Measurements from ENCODE around the gene RGS7. TPM values are rescaled to one million over a fixed set of nuclear protein-coding genes. Genes with fewer than 3 reads are reported as not detected.

The RGS7 gene
- total RNA-seq, 1 donor from 2014 or later, result not detected

DNA sequence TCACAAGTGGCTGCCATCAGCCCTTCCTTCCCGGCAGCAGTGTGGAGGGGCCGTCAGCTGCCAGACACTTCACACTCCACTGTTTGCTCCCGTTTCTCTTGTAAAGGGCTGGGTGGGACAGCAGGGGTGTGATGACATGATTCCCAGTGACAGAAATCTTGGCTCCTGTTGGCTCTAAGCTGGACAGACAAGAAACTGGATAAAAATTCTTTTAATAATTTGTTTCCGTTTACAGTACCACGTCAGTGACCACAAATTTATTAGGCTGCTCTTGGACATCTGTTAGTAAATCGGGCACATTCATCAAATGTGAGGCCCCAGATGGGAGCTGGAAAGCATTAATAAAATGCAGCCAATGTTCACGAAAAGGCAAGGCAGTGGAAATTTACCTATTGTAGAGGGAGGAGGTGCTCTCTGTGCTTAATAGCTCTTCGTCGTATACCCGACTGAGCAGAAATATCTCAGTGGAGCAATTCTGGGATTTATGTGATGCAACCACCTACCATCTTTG is 391.4 kb downstream of the RGS7 start:
- ATAC-seq (no peak), DNase-seq (no peak)
- intact Hi-C loops (cut with micrococcal nuclease), result no loop called here

DNA sequence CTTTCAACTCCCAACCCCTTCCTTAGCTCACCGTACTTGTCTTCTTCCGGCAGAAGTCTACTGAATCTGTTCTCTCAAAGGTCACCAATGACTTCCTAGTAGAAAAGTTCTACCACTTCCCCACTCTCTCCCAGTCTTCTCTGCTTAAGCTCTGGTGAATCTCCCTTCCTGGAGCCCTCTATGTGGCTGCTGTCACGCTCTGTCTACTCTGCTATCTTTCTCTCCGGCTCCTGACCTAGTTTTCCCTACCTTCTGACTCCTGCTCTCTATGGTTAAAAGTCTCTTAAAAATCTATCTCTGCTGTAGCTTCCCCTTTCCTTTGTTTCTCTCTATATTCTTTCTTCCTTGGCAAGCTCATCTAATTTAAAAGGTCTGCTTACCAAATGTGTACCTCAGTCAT is 394.9 kb downstream of the RGS7 start:
- DNase-seq, result no peak
- intact Hi-C loops (cut with micrococcal nuclease), result no loop called here
- no peak for ATAC-seq

DNA sequence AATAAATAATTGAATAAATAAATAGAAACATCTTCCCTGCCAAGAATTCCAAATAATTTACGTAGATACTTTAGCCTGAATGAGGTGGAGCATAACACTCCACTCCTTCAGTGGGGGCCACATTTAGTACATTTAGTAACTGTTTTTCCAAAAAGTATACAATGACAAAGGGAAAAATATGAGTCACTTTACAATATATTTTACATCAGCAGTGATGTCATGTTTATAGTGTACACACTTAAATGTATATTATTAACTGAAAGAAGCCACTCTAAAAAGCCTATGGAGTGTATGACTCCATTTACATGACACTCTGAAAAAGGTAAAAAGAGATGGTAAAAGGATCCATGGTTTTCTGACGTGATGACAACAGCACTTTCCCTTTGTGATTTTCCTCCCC is 400.6 kb downstream of the RGS7 start:
- no peak for ATAC-seq

DNA sequence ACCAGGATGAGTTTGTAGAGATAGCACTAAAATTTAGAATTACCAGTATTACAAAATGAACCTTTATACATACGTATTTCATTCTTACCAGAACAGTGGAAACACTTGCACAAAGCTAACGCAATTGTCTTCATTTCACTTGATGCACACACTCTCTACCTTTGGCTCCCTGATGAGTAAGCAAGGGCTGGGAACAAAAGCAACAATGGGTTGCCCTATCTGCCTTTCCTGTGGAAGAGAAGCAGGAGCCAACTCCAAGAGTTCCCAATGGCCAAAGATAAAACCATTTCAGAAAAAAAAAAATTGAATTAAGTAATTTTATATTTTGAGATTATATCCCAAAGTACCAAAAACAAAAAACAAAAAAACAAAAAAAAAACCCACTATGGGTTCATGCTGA is 401.0 kb downstream of the RGS7 start:
- DNase-seq (no peak), ATAC-seq (no peak)
- intact Hi-C loops (cut with micrococcal nuclease), result no loop called here

More for the DNA sequence above, 400.6 kb downstream of the RGS7 start:
- intact Hi-C loops (cut with micrococcal nuclease), result no loop called here
- no peak for DNase-seq

DNA sequence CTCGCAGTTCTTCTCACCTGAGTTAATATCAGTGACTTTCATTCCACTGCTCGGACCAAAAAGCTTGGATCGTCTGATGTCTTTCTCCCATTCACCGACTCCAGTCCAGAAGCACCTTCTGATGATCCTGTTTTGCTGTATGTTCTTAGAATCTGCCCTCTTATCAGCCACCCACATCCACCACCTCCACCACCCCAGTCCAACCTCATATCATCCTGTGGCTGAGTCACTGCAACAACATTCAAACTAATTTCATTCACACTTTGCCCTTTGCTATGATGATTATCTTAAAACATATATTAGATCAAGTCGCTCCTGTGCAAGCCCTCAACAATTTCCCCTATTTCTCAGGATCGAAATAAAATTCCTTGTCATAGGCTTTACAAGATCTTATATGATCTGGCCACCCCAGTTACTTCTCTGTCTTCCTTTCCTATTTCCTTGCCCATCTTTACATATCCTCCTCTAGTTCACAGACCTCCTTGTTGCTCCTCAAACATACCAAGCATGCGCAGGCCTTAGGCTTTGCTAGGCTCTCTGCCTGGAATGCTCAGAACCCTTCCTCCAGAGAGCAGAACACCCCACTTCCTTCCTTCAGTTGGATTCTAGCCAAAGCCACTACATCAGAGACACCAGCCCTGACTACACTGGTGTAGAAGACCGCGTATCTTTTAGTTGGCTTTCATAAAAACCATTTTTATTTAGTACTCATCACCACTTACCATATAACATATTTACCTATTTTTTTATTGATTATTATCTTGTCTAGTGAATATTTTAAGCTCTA is 409.4 kb downstream of the RGS7 start:
- intact Hi-C loops (cut with micrococcal nuclease), result no loop called here
- no peak for DNase-seq
- no peak for ATAC-seq

DNA sequence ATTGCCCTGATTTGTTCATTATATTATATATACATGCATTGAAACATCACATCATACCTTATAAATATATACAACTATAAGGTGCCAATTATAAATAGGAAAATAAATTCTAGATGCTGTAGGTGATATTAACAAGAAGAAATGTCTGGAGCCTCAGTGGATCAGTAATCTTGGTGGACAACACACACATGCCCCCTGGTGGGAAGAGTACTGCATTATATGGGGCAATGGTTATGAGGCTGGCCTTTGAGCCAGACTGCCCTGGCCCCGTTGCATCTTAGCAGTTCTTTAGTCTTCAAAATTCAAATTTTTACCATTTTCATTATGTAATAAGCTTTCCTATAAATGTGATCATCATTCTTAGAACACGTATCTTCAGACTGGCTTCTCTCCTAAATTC is 410.1 kb downstream of the RGS7 start:
- ATAC-seq (no peak), DNase-seq (no peak)
- intact Hi-C loops (cut with micrococcal nuclease), result no loop called here

DNA sequence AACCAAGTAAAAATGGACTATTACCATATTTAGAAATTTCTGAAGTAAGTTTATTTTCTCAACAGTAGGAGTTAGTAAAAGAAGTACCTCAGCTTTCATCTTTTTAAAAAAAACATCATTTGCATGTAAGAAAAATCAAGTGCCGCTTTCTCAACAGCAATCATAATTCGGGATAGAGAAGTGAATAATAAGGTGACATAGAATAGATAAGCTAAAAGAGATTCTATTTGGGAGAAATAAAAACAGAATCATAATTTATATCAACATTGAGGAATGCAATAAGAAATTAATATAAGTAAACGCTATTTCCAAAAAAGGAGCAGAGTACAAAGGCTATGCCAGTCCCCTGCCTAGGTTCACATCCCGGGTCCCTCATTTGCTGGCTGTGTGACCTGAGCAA is 414.1 kb downstream of the RGS7 start:
- DNase-seq (no peak), ATAC-seq (no peak)
- intact Hi-C loops (cut with micrococcal nuclease), result no loop called here

DNA sequence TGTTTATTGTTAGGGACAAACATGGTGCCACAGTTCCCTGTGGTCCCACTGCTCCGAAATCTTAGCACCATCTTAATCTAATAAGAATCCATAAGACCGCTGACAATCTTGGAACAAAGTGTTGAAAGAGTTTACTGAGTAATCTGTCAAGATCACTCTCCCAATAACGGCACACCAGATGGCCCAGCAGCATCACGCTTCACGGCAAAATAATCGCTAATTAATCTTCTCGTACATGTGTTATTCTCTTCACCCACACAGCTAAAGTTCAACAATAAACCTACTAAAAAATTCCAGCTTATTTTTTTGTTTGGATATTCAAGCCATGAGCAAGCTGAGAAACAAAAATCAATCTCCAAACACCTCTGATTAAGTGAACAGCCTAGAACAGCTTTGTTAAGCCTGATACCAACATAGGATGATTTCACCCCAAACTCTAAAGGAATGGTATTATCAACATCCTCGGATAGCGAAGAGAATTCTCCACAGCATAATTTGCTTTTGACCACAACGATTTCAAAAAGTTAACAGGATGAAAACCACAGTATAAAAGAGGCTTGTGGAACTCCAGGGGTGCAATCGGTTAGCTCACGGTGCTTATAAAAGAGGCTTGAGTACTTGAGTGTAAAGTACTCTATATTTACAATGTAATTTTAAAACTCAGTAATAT is 415.2 kb downstream of the RGS7 start:
- ATAC-seq (no peak), DNase-seq (no peak)
- intact Hi-C loops (cut with micrococcal nuclease), result no loop called here

DNA sequence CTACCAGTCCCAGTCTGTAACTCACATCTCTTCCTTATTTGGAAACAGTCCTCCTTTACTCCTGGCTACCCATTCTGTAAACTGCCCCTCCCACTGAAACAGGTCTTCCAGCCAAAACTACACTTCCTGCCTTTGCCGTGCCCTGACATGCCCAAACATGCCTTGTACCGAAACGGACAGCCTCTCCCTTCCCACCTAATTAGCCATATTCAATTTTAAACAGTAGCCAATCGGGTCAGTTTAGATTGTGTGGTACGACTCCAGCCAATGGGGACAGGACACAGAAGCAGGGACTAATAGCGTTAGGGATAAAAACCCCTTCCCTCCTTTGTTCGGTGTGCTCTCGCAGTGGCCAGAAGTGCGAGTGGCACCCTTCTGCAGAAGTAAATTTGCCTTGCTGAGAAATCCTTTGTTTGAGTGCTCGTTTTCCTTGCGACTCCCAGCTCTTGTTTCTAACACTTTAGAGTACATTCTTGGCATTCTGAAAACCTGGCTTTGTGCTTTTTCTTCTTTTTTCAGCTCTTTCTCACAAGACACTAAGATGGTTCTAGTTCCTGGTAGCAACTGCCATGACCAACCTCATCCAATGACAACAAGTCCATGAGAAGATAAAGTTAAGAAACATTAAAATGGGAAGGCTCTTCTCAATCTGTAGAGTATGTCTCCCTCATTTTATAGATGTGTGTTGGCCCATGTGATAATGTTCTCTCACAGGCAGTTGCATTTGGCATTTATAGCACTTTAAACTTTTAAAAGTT is 419.9 kb downstream of the RGS7 start:
- intact Hi-C loops (cut with micrococcal nuclease), result no loop called here
- ATAC-seq (no peak), DNase-seq (no peak)

DNA sequence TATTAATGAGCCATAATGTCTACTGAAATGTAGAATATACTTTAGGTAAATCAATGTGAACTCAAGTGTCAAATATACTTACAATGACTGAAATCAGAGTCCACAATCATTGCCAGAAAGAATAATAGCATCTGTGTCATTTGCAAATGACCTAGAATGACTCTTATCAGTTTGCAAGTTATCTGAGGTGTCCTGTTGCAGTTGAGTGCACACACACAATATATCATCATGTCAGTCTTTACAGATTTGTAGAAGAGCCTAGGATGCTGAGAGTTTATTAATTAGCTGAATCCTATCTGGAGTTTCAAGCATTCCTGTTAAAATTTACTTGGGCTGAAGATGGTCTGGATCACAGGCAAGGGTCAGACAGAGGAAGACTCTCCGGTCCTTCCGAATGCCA is 421.1 kb downstream of the RGS7 start:
- intact Hi-C loops (cut with micrococcal nuclease), result no loop called here
- ATAC-seq (no peak), DNase-seq (no peak)

DNA sequence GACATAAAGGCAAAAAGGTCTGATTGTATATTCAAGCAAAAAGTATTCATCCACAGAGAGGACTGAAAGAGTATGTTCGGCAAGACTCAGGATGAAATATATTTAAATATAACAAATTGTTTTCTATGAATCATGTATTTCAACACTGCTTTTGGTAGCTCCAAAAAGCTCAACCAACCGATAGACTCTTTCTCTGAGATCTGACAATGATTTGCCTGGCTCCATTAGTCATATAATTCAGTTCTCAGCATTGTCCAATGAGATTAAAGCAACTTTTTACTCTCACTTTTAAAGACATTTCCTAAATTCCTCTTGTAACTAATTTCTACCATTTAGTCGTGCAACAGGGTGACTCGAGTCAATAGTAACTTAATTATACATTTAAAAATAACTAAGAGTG is 426.0 kb downstream of the RGS7 start:
- no peak for ATAC-seq
- intact Hi-C loops (cut with micrococcal nuclease), result no loop called here
- no peak for DNase-seq

DNA sequence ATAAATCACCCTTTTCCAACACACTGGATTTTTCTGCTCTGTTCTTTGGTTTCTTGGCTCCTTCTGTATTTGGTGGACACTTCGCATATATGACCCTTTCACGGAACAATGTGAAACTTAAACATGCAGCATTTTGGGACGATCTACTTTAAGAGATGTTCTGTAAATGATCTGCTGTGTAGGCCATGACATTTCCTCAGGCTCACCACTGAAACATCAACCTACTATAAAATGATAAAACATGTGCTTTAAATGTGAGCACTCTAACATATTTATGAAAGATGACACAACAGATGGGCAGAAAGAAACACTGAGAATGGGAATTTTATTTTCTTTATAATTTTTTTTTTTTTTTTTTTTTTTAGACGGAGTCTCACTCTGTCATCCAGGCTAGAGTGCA is 428.7 kb downstream of the RGS7 start:
- intact Hi-C loops (cut with micrococcal nuclease), result no loop called here
- DNase-seq, result no peak
- ATAC-seq, result no peak

DNA sequence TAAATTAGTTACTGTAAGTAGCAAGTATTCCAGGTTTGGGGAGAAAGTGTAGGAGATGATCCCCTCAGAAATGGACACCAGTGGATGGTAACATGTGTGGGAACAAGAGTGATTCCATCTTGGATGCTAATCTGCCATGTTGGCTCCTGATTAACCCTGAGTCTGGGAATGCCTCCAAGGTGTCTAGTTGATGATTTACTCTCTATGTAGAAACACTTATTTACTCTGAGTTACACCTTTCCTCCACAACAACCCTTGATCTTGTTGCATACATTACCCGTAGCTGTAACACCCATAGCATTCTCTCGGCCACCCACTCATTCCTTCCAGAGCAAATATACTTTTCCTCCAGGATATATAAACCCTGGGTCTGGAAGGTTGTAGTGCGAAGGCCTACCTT is 429.2 kb downstream of the RGS7 start:
- DNase-seq, result no peak
- intact Hi-C loops (cut with micrococcal nuclease), result no loop called here
- no peak for ATAC-seq

DNA sequence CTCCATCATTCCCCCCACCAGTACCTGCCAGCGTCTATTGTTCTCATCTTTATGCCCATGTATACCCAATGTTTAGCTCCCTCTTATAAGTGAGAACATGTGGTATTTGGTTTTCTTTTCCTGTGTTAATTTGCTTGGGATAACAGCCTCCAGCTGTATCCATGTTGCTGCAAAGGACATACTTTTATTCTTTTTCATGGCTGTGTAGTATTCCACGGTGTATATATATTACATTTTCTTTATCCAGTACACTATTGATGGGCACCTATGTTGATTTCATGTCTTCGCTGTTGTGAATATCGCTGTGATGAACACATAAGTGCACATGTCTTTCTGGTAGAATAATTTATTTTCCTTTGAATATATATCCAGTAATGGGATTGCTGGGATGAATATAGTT is 431.7 kb downstream of the RGS7 start:
- no peak for ATAC-seq
- DNase-seq, result no peak
- intact Hi-C loops (cut with micrococcal nuclease), result no loop called here

DNA sequence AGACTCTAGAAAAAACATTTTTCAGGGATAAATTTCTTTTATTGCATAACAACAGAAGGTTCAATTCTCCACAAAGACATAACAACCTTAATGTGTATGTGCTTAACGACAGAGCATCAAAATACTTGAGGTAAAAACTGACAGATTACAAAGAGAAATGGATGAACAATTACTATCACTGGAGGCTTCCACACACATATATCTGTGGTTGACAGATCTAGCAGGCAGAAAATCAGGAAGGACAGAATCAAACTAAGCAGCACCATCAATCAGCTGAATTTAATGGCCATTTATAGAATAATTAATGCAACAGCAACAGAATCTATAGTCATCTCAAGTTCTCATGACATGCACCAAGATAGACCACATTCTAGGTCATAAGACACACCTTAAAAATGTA is 439.0 kb downstream of the RGS7 start:
- intact Hi-C loops (cut with micrococcal nuclease), result no loop called here
- DNase-seq, result no peak
- no peak for ATAC-seq

DNA sequence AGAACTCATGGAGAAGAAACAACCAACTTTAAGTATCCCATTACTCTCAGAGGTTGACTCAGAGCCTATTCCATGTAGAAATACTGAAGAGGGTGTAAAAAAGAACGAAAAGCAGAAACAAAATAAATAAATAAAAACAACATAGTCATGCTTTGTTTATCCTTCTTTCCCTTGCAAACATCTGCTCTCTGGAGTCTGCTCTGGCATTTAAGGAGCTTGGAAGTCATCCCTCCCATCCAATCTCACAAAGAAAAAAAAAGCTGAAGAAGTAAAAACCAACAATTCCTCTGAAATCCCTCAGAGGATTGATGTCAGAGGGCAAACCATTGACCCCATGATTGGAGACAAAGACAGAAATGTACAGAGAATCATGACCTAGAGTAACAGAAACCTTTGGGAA is 442.5 kb downstream of the RGS7 start:
- intact Hi-C loops (cut with micrococcal nuclease), result no loop called here
- DNase-seq, result no peak
- ATAC-seq, result no peak

DNA sequence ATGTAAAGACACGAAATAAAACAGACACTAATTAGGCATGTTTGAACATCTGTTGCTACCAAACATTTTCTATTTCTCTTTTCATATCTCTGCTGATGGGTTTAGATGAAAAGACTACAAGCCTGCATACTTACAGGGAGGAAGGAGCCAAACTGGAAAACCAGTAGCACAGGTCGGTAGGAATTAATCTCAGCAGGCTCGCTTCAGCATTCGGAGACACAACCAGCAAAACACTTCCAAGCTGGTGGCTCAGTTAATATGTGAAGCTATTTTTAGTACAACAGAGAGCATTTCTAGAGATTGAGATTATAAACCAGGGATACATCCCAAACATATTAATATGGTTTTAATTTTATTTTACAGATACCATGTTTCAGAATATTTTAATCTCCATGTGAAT is 444.2 kb downstream of the RGS7 start:
- intact Hi-C loops (cut with micrococcal nuclease), result no loop called here
- ATAC-seq (no peak), DNase-seq (no peak)

DNA sequence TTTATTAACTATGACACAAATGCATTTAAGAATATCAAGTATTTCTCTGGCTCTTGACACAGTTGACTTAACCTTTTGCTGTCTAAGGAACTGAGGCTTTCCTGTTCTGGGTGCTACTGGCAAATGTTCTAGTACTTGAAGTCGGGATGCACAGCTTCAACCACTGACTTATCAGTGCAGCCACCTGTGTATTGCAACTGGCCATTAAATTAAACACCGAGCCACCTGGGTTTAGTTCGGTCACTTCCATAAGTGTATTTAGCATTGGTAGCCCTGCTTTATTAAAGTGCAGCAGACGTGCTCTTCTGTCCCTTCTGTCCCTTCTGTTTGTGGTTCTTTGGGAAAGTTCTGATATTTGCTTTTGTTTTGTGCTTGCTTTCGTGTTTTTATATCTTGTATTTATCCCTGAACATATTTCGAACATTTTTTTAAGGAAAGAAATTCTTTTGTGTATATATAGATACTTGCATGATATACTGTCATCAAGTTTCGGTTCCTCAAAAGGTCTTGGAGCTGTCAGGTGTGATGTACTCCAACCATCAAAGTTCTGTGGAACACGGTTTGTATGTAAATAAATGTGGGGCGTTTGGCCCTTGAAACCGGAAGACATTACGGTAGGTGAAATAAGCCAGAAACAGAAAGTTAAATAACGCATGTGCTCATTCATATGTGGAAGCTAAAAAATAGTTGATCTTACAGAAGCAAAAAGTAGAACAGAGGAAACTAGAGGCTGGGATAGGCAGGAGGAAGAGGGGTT is 447.1 kb downstream of the RGS7 start:
- ATAC-seq (no peak), DNase-seq (no peak)
- intact Hi-C loops (cut with micrococcal nuclease), result no loop called here

DNA sequence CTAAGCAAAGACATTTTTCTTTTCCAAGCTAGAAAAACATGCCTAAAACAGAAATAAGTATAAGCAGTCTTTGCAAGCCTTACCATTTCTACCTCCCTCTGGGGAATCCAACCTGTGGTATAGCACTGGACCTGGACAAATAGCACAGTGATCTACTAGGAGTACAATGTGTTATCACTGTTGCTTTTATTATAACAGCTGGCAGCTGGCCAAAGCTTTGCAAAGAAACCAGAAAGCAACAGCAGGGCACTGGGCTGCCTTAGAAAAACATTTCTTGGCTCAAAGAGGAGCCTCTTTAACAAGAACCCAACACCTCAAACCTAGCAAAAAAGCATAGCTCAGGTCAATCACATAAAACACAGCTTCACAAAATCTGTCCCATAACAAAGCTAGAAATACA is 450.5 kb downstream of the RGS7 start:
- ATAC-seq, result no peak

More for the DNA sequence above, 450.5 kb downstream of the RGS7 start:
- DNase-seq, result no peak
- intact Hi-C loops (cut with micrococcal nuclease), result no loop called here
